HG03469 (cell line): ENCODE data around the gene MPND.
A peak's percentile ranks its signal among the peaks of the same experiment; 100 is the strongest.

Experiments
- ATAC-seq: cut with Tn5 transposase; IDR thresholded peaks from one replicate; pipeline ENCODE4 v1.9.1; 2021; ENCODE audit warnings: mild to moderate bottlenecking, moderate library complexity, moderate number of reproducible peaks; ENCODE audit not compliant: unreplicated experiment

Gene MPND

GRCh38 chr19:4365791-4366665, 22.7 kb downstream of the MPND start:
- no peak for ATAC-seq

GRCh38 chr19:4366666-4367335, 23.4 kb downstream of the MPND start:
- ATAC-seq: no peak

- no peak for ATAC-seq
Measured at GRCh38 chr19:4367336-4367723, 24.0 kb downstream of the MPND start.

GRCh38 chr19:4367781-4368127, 24.4 kb downstream of the MPND start:
- no peak for ATAC-seq

GRCh38 chr19:4368128-4368820, 24.9 kb downstream of the MPND start:
- ATAC-seq: no peak

GRCh38 chr19:4369109-4369887, 25.9 kb downstream of the MPND start:
- ATAC-seq: peak; percentile 41

- no peak for ATAC-seq
Measured at GRCh38 chr19:4369888-4370260, 26.5 kb downstream of the MPND start.

- ATAC-seq: no peak
Measured at GRCh38 chr19:4370418-4371041, 27.2 kb downstream of the MPND start.

GRCh38 chr19:4371247-4372164, 28.1 kb downstream of the MPND start:
- no peak for ATAC-seq

GRCh38 chr19:4372165-4373012, 29.0 kb downstream of the MPND start:
- ATAC-seq: no peak

GRCh38 chr19:4373013-4373367, 29.6 kb downstream of the MPND start:
- ATAC-seq: no peak

GRCh38 chr19:4373601-4374497, 30.5 kb downstream of the MPND start:
- ATAC-seq: no peak

GRCh38 chr19:4374498-4375163, 31.3 kb downstream of the MPND start:
- no peak for ATAC-seq

GRCh38 chr19:4375164-4376027, 32.0 kb downstream of the MPND start:
- no peak for ATAC-seq

GRCh38 chr19:4376028-4376670, 32.8 kb downstream of the MPND start:
- no peak for ATAC-seq

GRCh38 chr19:4376671-4376990, 33.3 kb downstream of the MPND start:
- no peak for ATAC-seq
